ENCODE data around the gene RNF212. TPM values are rescaled to one million over a fixed set of nuclear protein-coding genes. Genes with fewer than 3 reads are reported as not detected.

The RNF212 gene
- total and polyA plus RNA-seq, 10 of the 15 experiments (the other 5 are each of a cell fraction or from before 2014, with no cell fraction given), result not detected

DNA sequence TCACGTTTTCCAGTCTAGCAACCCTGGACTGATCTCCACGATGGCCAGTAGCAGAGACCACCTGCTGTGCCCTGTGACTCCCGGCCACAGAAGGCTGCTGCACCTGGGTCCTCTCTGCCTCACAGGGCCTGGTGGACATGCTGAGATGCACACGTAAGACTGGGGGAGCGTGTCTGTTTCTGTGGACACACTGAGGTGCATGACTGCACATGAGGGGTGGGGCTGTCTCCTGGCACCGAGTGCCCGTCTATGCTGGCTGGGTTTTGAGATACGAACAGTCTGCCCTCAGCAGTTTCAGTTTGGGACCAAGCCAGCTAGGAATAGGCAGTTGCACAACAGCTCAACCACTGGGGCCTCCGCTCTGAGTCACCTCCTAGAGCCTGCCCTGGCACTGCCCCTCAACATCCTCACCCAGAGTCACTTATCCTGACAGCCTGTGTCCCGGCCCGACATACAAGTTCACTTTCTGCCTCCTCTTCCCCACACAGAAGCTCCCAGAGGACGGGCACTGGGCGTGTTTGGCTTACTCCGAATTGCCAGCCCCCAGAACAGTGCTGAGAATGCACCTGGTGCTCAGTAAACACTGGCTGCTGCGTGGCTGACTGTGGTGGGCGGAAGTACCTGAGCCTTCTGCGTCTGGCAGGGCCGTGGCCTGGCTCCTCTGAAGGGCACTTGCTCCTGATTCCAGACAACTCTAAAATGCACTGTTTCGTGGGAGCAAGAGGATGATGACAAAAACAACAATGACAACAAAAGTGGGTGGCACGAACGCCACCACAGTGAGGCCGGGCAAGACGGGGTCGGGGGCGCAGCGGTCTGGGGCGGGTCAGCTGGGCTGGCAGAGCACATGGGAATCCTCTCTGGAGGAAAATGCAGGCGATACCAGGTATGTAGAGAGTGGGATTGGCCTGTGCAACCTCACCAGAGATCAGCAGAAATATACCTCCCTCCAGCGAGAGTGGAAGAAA lies 30.9 kb downstream of the RNF212 start:
- no peak for FAIRE-seq
- Histone ChIP-seq H3K27me3 (replicated peaks in 1 of 2; ENCODE audit: control insufficient read depth in 2 of 2, insufficient read depth in 2 of 2, low read length in 1 of 2) (no peaks in the 10 kb centered on the region), H3K79me2 (ENCODE audit: control insufficient read depth, insufficient read depth, low read length) (no peaks in the 10 kb centered on the region), H3K36me3 (ENCODE audit: control insufficient read depth in 2 of 2, insufficient read depth in 2 of 2, low read length in 1 of 2) (no peaks in the 10 kb centered on the region), H3K4me1 (ENCODE audit: control insufficient read depth, insufficient read depth, low read length) (no peaks in the 10 kb centered on the region), H3K4me2 (ENCODE audit: control insufficient read depth, insufficient read depth) (no peak overlapping the region), H3K4me3 (no peak overlapping the region), H3K9me3 (replicated peaks; ENCODE audit: control insufficient read depth, insufficient read depth, low read length) (no peaks in the 10 kb centered on the region; the same call in 2 of the 3 replicates), H3K9ac (ENCODE audit: control insufficient read depth, insufficient read depth, low read length) (no peak overlapping the region), H2AFZ (ENCODE audit: control insufficient read depth, low read depth, low read length) (no peak overlapping the region), H4K20me1 (ENCODE audit: control insufficient read depth, insufficient read depth) (no peaks in the 10 kb centered on the region), H3K27ac (ENCODE audit: control insufficient read depth, insufficient read depth) (no peak overlapping the region)
- 26% methylated on average over 29 of the region's 29 CpGs for WGBS (ENCODE audit: insufficient coverage, insufficient replicate concordance, low lambda C conversion rate, missing lambda C conversion rate)
- SMC1A ChIA-PET (ENCODE audit: uncharacterized antibody, unreplicated experiment), result no interaction called here
- no TSS peak for BruUV-seq (replicated peaks)
- TF ChIP-seq CBX3 (IDR thresholded peaks at IDR 0.05; ENCODE audit: borderline replicate concordance, low read depth) (no peak), EED (IDR thresholded peaks at IDR 0.05; ENCODE audit: low read depth) (no peak)
- intact Hi-C loops (cut with micrococcal nuclease; ENCODE audit: unreplicated experiment) (no loop called here), in situ Hi-C loops (cut with MboI) (no loop called here)
- POLR2A ChIA-PET, result no interaction called here
- ATAC-seq, result peak; percentile 48
- DNase-seq (ENCODE audit: low read depth, low spot score), result no peak
- RAD21 ChIA-PET (ENCODE audit: unreplicated experiment), result no interaction called here
- CTCF ChIA-PET, result no interaction called here

DNA sequence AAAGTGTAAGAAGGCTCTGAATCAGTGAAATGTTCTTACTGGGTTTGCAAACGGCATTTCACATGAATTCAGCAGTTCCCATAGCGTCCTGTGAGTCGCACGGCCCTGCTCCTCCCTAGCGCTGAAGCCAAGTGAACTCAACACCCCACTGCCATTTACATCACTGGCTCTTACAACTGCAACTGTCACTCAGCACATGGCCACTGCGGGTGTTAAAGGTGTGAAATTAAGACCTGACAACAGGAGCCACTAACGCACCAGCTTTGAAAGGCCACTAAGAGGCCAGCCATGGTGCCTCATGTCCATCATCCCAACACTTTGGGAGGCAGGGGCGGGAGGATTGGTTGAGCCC lies 31.7 kb downstream of the RNF212 start:
- CTCF ChIA-PET, result no interaction called here
- Histone ChIP-seq H2AFZ (ENCODE audit: control insufficient read depth, low read depth, low read length) (no peak overlapping the region), H3K4me1 (ENCODE audit: control insufficient read depth, insufficient read depth, low read length) (no peaks in the 10 kb centered on the region), H3K79me2 (ENCODE audit: control insufficient read depth, insufficient read depth, low read length) (no peaks in the 10 kb centered on the region), H3K27ac (ENCODE audit: control insufficient read depth, insufficient read depth) (no peak overlapping the region), H4K20me1 (ENCODE audit: control insufficient read depth, insufficient read depth) (no peaks in the 10 kb centered on the region), H3K27me3 (replicated peaks in 1 of 2; ENCODE audit: control insufficient read depth in 2 of 2, insufficient read depth in 2 of 2, low read length in 1 of 2) (no peaks in the 10 kb centered on the region), H3K4me3 (no peak overlapping the region), H3K36me3 (ENCODE audit: control insufficient read depth in 2 of 2, insufficient read depth in 2 of 2, low read length in 1 of 2) (no peaks in the 10 kb centered on the region), H3K9ac (ENCODE audit: control insufficient read depth, insufficient read depth, low read length) (no peak overlapping the region), H3K4me2 (ENCODE audit: control insufficient read depth, insufficient read depth) (no peak overlapping the region), H3K9me3 (replicated peaks; ENCODE audit: control insufficient read depth, insufficient read depth, low read length) (no peaks in the 10 kb centered on the region; the same call in 2 of the 3 replicates)
- DNase-seq (ENCODE audit: low read depth, low spot score), result no peak
- WGBS (ENCODE audit: insufficient coverage, insufficient replicate concordance, low lambda C conversion rate, missing lambda C conversion rate), result 40% methylated on average over 8 of the region's 8 CpGs
- RAD21 ChIA-PET (ENCODE audit: unreplicated experiment), result no interaction called here
- intact Hi-C loops (cut with micrococcal nuclease; ENCODE audit: unreplicated experiment) (no loop called here), in situ Hi-C loops (cut with MboI) (no loop called here)
- BruUV-seq (replicated peaks), result no TSS peak
- POLR2A ChIA-PET, result no interaction called here
- ATAC-seq, result no peak
- TF ChIP-seq BHLHE40 (IDR thresholded peaks at IDR 0.05; ENCODE audit: borderline replicate concordance in 1 of 2, low read depth in 2 of 2, low read length in 1 of 2) (no peak), MTA3 (IDR thresholded peaks at IDR 0.05; ENCODE audit: borderline replicate concordance, low read length) (no peak), IKZF1 (conservative IDR thresholded peaks at IDR 0.05) (no peak), NRF1 (conservative IDR thresholded peaks at IDR 0.05; ENCODE audit: low read depth, low read length) (no peak), SIX5 (IDR thresholded peaks at IDR 0.05; ENCODE audit: low read depth, low read length, severe bottlenecking) (no peak), PKNOX1 (IDR thresholded peaks at IDR 0.05) (peak; percentile 19; the same call in 1 of the 2 replicates)
- SMC1A ChIA-PET (ENCODE audit: uncharacterized antibody, unreplicated experiment), result no interaction called here
- FAIRE-seq, result no peak

Data from GM12878 (cell line).